ENCODE results near the gene PLEKHA6.

DNA sequence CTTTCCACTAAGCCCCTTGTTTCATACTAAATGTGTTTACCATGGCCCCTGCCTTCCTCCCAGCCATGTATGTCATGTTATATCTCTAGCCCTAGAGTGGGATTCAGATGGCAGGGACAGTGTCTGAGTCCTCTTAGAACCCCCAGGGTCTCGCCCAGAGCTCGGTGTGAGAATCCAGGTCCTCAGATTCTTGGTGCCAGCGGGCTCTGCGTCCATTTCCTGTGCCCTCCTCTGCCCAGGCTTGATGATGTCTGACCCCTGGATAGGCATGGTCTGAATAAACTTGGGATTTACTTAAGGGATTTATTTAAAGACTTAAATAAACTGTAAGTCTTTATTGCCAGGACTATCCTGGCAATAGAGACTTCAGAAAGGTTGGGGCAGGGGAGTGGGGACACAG is 157.2 kb downstream of the PLEKHA6 start:
- no peak for TF ChIP-seq POLR2A (IDR thresholded peaks at IDR 0.05)
- TF ChIP-seq, protein P1, sequence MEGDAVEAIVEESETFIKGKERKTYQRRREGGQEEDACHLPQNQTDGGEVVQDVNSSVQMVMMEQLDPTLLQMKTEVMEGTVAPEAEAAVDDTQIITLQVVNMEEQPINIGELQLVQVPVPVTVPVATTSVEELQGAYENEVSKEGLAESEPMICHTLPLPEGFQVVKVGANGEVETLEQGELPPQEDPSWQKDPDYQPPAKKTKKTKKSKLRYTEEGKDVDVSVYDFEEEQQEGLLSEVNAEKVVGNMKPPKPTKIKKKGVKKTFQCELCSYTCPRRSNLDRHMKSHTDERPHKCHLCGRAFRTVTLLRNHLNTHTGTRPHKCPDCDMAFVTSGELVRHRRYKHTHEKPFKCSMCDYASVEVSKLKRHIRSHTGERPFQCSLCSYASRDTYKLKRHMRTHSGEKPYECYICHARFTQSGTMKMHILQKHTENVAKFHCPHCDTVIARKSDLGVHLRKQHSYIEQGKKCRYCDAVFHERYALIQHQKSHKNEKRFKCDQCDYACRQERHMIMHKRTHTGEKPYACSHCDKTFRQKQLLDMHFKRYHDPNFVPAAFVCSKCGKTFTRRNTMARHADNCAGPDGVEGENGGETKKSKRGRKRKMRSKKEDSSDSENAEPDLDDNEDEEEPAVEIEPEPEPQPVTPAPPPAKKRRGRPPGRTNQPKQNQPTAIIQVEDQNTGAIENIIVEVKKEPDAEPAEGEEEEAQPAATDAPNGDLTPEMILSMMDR (IDR thresholded peaks at IDR 0.05): no peak

Data from right lobe of liver (tissue), 4 donors.